ENCODE results near the gene PSD2. TPM values are rescaled to one million over a fixed set of nuclear protein-coding genes. Genes with fewer than 3 reads are reported as not detected.

PSD2 gene
- total and polyA plus RNA-seq, 2 donors (not counting 1 experiment from before 2014, with no cell fraction given): 0.10 to 0.17 TPM

DNA sequence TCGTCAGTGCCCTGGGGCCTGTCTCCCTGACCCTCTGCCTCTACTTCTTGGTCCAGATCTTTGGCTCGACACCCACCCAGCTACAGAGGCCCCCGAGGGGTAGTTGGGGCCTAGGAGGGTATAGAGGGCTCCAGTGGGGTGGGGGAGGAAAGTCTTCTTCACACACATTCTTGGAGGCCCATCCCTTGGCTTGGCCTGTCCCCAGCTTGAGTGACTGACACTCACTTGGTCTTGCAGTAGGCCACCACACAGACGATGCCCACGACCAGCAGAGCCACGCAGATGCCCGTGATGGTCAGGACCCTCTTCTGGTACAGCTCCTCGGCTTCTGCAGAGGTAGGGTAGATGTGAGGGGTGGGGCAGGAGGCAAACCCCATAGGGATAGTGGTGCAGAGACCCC lies 59.8 kb downstream of the PSD2 start:
- Histone ChIP-seq H3K9me3 (ENCODE audit: control extremely low read depth in 1 of 3, control insufficient read depth in 2 of 3, insufficient read depth in 1 of 3, low read length in 2 of 3) (no peaks in the 10 kb centered on the region), H3K4me2 (replicated peaks; ENCODE audit: low read depth, low read length, poor library complexity, severe bottlenecking) (no peak overlapping the region), H3K79me2 (ENCODE audit: control insufficient read depth, insufficient read depth, low read length) (no peaks in the 10 kb centered on the region), H3K27me3 (replicated peaks in 1 of 4; ENCODE audit: control extremely low read depth in 1 of 4, control insufficient read depth in 3 of 4, insufficient read depth in 4 of 4, low read length in 3 of 4) (peaks cover 0 to 3% (median 0%) of the 10 kb centered on the region in 4 experiments), H3K4me3 (ENCODE audit: control extremely low read depth in 1 of 5, extremely low read depth in 1 of 5, insufficient read depth in 1 of 5, low read depth in 2 of 5, low read length in 4 of 5) (no peak overlapping the region), H3K36me3 (replicated peaks in 1 of 2; ENCODE audit: control extremely low read depth in 1 of 2, control insufficient read depth in 1 of 2, extremely low read depth in 1 of 2, insufficient read depth in 2 of 2, low read length in 1 of 2) (no peaks in the 10 kb centered on the region), H3K9ac (ENCODE audit: low read length) (no peak overlapping the region), H2AFZ (ENCODE audit: insufficient read depth, low read depth, low read length, poor library complexity, severe bottlenecking) (no peak overlapping the region), H3K27ac (ENCODE audit: low read length in 2 of 2) (no peak overlapping the region), H3K4me1 (ENCODE audit: control insufficient read depth in 2 of 2, insufficient read depth in 2 of 2, low read length in 2 of 2) (no peaks in the 10 kb centered on the region), H4K20me1 (ENCODE audit: control insufficient read depth, insufficient read depth, low read length, poor library complexity, severe bottlenecking) (no peaks in the 10 kb centered on the region)
- Mint-ChIP-seq H3K4me3 (no peak overlapping the region), H3K4me1 (no peaks in the 10 kb centered on the region), H3K27ac (no peak overlapping the region), H3K27me3 (no peaks in the 10 kb centered on the region), H3K9me3 (ENCODE audit: insufficient read depth) (no peaks in the 10 kb centered on the region)
- intact Hi-C loops (cut with micrococcal nuclease): no loop called here
- WGBS (ENCODE audit: insufficient coverage): 93% methylated on average over 3 of the region's 8 CpGs
- TF ChIP-seq, protein P1, sequence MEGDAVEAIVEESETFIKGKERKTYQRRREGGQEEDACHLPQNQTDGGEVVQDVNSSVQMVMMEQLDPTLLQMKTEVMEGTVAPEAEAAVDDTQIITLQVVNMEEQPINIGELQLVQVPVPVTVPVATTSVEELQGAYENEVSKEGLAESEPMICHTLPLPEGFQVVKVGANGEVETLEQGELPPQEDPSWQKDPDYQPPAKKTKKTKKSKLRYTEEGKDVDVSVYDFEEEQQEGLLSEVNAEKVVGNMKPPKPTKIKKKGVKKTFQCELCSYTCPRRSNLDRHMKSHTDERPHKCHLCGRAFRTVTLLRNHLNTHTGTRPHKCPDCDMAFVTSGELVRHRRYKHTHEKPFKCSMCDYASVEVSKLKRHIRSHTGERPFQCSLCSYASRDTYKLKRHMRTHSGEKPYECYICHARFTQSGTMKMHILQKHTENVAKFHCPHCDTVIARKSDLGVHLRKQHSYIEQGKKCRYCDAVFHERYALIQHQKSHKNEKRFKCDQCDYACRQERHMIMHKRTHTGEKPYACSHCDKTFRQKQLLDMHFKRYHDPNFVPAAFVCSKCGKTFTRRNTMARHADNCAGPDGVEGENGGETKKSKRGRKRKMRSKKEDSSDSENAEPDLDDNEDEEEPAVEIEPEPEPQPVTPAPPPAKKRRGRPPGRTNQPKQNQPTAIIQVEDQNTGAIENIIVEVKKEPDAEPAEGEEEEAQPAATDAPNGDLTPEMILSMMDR (IDR thresholded peaks at IDR 0.05): no peak
- no peak for TF ChIP-seq EZH2 (IDR thresholded peaks at IDR 0.05; ENCODE audit: borderline replicate concordance, insufficient read depth, low read depth, low read length, poor library complexity, severe bottlenecking)
- ATAC-seq (ENCODE audit: low read depth) (no peak), DNase-seq (no peak)
- ChIA-PET CTCF (interaction anchor here (0.8 to 1.1 kb wide), 2 partner anchors 12 to 68 kb away, joined by 3 read pairs; no protein-coding TSS in a partner anchor), POLR2A (no interaction called here)

DNA sequence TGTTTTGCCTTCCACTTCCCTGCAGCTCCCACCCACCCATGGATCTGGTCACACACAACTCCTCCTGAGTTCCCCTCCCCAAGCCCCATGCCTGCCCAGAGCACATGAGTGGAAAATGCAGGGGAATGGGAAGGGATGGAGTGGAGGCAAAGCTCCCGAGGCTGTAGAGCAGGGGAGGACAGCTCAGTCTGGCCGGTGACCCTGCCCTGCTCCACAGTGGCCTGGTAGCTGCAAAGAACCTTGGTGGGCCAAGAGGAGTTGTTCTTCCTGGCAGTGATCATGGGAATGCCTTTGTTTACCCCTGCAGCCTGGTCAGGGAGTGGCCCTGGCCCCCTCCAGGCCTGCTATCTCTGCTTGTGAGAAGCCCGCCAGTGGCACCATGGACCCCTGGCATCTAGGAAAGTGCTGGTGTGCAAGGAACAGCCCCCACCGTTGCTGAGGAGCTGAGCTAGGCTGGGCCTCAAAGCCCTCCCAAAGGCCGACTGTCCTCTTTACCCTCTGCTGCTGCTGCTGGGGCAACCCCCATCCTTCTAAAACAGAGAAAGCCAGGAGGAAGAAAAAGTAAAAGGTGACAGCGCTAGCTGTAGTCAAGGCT lies 60.4 kb downstream of the PSD2 start:
- peaks cover 0 to 3% (median 0%) of the 10 kb centered on the region in 4 experiments for H3K27me3 ChIP-seq (replicated peaks in 1 of 4; ENCODE audit: control extremely low read depth in 1 of 4, control insufficient read depth in 3 of 4, insufficient read depth in 4 of 4, low read length in 3 of 4)
- Mint-ChIP-seq H3K4me1 (no peaks in the 10 kb centered on the region), H3K4me3 (no peak overlapping the region), H3K27ac (no peak overlapping the region), H3K9me3 (ENCODE audit: insufficient read depth) (no peaks in the 10 kb centered on the region), H3K27me3 (peaks cover 2% of the 10 kb centered on the region)
- H3K4me2 ChIP-seq (replicated peaks; ENCODE audit: low read depth, low read length, poor library complexity, severe bottlenecking): no peak overlapping the region
- WGBS (ENCODE audit: insufficient coverage): 81% methylated on average over 5 of the region's 6 CpGs
- no peak overlapping the region for H3K27ac ChIP-seq (ENCODE audit: low read length in 2 of 2)
- no peaks in the 10 kb centered on the region for H3K9me3 ChIP-seq (ENCODE audit: control extremely low read depth in 1 of 3, control insufficient read depth in 2 of 3, insufficient read depth in 1 of 3, low read length in 2 of 3)
- no peak for DNase-seq
- H3K79me2 ChIP-seq (ENCODE audit: control insufficient read depth, insufficient read depth, low read length): no peaks in the 10 kb centered on the region
- no peaks in the 10 kb centered on the region for H4K20me1 ChIP-seq (ENCODE audit: control insufficient read depth, insufficient read depth, low read length, poor library complexity, severe bottlenecking)
- no peak overlapping the region for H2AFZ ChIP-seq (ENCODE audit: insufficient read depth, low read depth, low read length, poor library complexity, severe bottlenecking)
- intact Hi-C loops (cut with micrococcal nuclease): no loop called here
- ChIA-PET POLR2A (no interaction called here), CTCF (interaction anchor here (1.0 kb wide), 1 partner anchor 13 kb away, joined by 3 read pairs; no protein-coding TSS in a partner anchor)
- H3K36me3 ChIP-seq (replicated peaks in 1 of 2; ENCODE audit: control extremely low read depth in 1 of 2, control insufficient read depth in 1 of 2, extremely low read depth in 1 of 2, insufficient read depth in 2 of 2, low read length in 1 of 2): no peaks in the 10 kb centered on the region
- ATAC-seq (ENCODE audit: low read depth): no peak
- TF ChIP-seq, protein P1 (IDR thresholded peaks at IDR 0.05): no peak
- no peak for TF ChIP-seq EZH2 (IDR thresholded peaks at IDR 0.05; ENCODE audit: borderline replicate concordance, insufficient read depth, low read depth, low read length, poor library complexity, severe bottlenecking)
- H3K4me1 ChIP-seq (ENCODE audit: control insufficient read depth in 2 of 2, insufficient read depth in 2 of 2, low read length in 2 of 2): no peaks in the 10 kb centered on the region
- H3K9ac ChIP-seq (ENCODE audit: low read length): no peak overlapping the region
- H3K4me3 ChIP-seq (ENCODE audit: control extremely low read depth in 1 of 5, extremely low read depth in 1 of 5, insufficient read depth in 1 of 5, low read depth in 2 of 5, low read length in 4 of 5): no peak overlapping the region
